Breast epithelium (tissue), 4 donors: Measurements from ENCODE around the gene TPST2. TPM values are rescaled to one million over a fixed set of nuclear protein-coding genes. Genes with fewer than 3 reads are reported as not detected.

Experiments used
- DNase-seq, 2 donors: peaks; one replicate each; pipeline ENCODE4 v3.0.0-alpha.2; 2019; ENCODE audit warnings: low spot score in 2 of 2
- H3K27ac ChIP-seq, 2 donors: fragments of 200-600 bp; sonication (generic) in 1 of 2; one replicate each; pipeline ENCODE4 v1.5.1; 2016 to 2019; ENCODE audit warnings: mild to moderate bottlenecking in 1 of 2
- H3K27me3 ChIP-seq, 2 donors: fragments of 200-600 bp; sonication (generic) in 1 of 2; one replicate each; pipeline versions ENCODE4 v1.5.1 to v1.6.0; 2017 to 2019; ENCODE audit warnings: control low read depth in 1 of 2, mild to moderate bottlenecking in 1 of 2
- H3K36me3 ChIP-seq: fragments of 200-600 bp; one replicate; pipeline ENCODE4 v1.5.1; 2019
- H3K4me1 ChIP-seq, 2 donors: fragments of 200-600 bp; sonication (generic); one replicate each; pipeline ENCODE4 v1.5.1; 2016 to 2019; ENCODE audit warnings: control low read depth in 1 of 2
- H3K4me3 ChIP-seq, 3 donors: fragments of 200-600 bp; sonication (generic); 1 replicate in 2 of 3; 2 replicates in 1 of 3; pipeline ENCODE4 v1.5.1; 2016 to 2019; ENCODE audit warnings: mild to moderate bottlenecking in 3 of 3, moderate library complexity in 2 of 3
- H3K9me3 ChIP-seq, 2 donors: fragments of 200-600 bp; sonication (generic) in 1 of 2; one replicate each; pipeline ENCODE4 v1.5.1; 2016 to 2019; ENCODE audit warnings: control low read depth in 1 of 2
- POLR2A ChIP-seq: fragments of 450-650 bp; IDR thresholded peaks from one replicate; pipeline ENCODE4 v1.6.1; 2016; ENCODE audit warnings: antibody characterized with exemption, mild to moderate bottlenecking, moderate library complexity
- POLR2AphosphoS5 ChIP-seq, 3 donors: sonication (generic); formaldehyde crosslinking; IDR thresholded peaks; one replicate each; pipeline ENCODE4 v1.6.1; 2017; ENCODE audit warnings: antibody characterized with exemption in 3 of 3
- intact Hi-C: fragments of 100-400 bp; cut with DNase I; formaldehyde crosslinking; loops from one replicate; pipeline ENCODE4 v1.15.1; 2023; ENCODE audit warnings: low total_unique reads
- total RNA-seq, 3 donors: library from RNA; depleted of rRNA; stranded (reverse); fragments of >200 nt; gene quantifications; one replicate each; pipeline ENCODE4 v1.1.0, GENCODE V29; 2016
- TF ChIP-seq, protein P1 (sequence below), 3 donors: fragments of 450-650 bp; IDR thresholded peaks; one replicate each; pipeline ENCODE4 v1.5.1; 2016 to 2017; ENCODE audit warnings: antibody characterized with exemption in 3 of 3, mild to moderate bottlenecking in 3 of 3, moderate library complexity in 3 of 3

Gene TPST2
- total RNA-seq, 3 donors from 2014 or later = 36.6 to 81.9 (median 59.8) TPM

DNA sequence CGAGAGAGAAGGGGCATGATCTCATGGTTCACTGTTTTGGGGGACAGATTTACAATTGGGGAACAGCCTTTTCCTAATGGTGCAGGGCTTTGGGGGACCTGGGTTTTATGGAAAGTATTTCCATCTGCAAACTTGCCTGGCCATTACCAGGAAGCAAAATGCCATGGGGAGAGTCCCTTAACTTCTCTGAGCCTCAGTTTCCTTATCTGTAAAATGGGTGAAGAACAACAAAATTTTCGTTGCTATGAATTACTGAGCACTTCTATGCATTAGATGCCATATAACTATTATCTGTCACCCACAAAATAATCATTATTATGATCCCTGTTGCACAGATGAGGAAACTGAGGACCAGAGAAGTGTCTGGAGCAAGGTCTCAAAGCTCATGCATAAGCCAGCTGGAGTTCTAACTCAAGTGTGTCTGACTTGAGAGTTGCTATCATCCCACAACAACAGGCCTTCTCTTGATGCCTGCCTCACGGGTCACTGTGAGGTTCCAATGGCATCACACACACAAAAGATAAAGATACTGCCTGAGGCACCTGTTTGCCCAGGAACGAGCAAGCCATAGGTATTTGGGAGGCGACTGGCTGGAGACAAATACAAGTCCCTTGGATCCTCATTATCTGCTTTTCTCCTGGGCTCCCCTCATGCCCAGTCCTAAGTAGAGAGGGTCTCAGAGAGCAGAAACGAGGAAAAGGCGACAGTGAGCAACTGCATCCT, 15.8 kb downstream of the TPST2 start:
- intact Hi-C loops = no loop called here
- Histone ChIP-seq H3K36me3 (no peaks in the 10 kb centered on the region), H3K4me3 (no peak overlapping the region), H3K4me1 (no peaks in the 10 kb centered on the region), H3K9me3 (no peaks in the 10 kb centered on the region), H3K27me3 (no peaks in the 10 kb centered on the region), H3K27ac (no peak overlapping the region)
- DNase-seq = no peak
- TF ChIP-seq POLR2AphosphoS5 (IDR thresholded peaks at IDR 0.05) (no peak), POLR2A (no peak)
- TF ChIP-seq, protein P1, sequence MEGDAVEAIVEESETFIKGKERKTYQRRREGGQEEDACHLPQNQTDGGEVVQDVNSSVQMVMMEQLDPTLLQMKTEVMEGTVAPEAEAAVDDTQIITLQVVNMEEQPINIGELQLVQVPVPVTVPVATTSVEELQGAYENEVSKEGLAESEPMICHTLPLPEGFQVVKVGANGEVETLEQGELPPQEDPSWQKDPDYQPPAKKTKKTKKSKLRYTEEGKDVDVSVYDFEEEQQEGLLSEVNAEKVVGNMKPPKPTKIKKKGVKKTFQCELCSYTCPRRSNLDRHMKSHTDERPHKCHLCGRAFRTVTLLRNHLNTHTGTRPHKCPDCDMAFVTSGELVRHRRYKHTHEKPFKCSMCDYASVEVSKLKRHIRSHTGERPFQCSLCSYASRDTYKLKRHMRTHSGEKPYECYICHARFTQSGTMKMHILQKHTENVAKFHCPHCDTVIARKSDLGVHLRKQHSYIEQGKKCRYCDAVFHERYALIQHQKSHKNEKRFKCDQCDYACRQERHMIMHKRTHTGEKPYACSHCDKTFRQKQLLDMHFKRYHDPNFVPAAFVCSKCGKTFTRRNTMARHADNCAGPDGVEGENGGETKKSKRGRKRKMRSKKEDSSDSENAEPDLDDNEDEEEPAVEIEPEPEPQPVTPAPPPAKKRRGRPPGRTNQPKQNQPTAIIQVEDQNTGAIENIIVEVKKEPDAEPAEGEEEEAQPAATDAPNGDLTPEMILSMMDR (IDR thresholded peaks at IDR 0.05) = no peak

DNA sequence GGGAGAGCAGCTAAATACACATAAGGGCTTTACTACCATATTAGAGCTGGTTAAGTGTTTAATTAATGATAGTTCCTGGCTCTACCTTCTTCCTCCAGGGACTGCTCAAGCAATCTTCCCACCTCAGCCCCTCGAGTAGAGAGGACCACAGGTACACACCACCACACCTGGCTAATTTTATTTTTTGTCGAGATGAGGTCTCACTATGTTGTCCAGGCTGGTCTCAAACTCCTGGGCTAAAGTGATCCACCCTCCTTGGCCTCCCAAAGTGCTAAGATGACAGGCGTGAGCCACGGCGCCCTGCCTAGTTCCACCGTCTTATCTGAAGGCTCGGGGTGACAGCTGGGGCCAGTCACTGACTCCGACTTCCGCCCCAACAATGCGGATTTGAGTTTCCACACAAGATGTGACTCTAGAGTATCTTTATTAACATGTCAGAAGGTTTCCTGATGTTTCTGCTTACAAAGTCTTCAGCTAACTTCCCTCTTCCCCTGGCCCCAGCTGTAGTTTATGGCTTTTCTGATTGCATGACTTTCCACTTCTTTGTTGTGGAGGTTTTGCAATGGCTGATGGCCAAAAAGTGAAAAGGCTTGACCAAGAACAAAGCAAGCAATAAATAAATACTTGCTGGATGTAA, 16.8 kb downstream of the TPST2 start:
- no peak for DNase-seq
- H3K27ac ChIP-seq = peak overlapping the region in 1 of 2 donors; percentile 12

GRCh38 chr22:26570864-26571525, 18.9 kb downstream of the TPST2 start:
- TF ChIP-seq, protein P1 (IDR thresholded peaks at IDR 0.05) = no peak
- TF ChIP-seq POLR2AphosphoS5 (IDR thresholded peaks at IDR 0.05) = no peak
- Histone ChIP-seq H3K27me3 (no peaks in the 10 kb centered on the region), H3K36me3 (no peaks in the 10 kb centered on the region), H3K4me3 (no peak overlapping the region), H3K4me1 (no peaks in the 10 kb centered on the region), H3K9me3 (no peaks in the 10 kb centered on the region), H3K27ac (no peak overlapping the region)
- intact Hi-C loops = no loop called here
- DNase-seq = no peak

More for the DNA sequence above, 16.8 kb downstream of the TPST2 start:
- no peaks in the 10 kb centered on the region for H3K4me1 ChIP-seq
- H3K27me3 ChIP-seq = no peaks in the 10 kb centered on the region
- intact Hi-C loops = no loop called here
- TF ChIP-seq, protein P1 (IDR thresholded peaks at IDR 0.05) = no peak
- TF ChIP-seq POLR2A (no peak), POLR2AphosphoS5 (IDR thresholded peaks at IDR 0.05) (no peak)
- no peaks in the 10 kb centered on the region for H3K36me3 ChIP-seq
- no peaks in the 10 kb centered on the region for H3K9me3 ChIP-seq
- no peak overlapping the region for H3K4me3 ChIP-seq

- TF ChIP-seq POLR2A = no peak
- TF ChIP-seq, protein P1 (IDR thresholded peaks at IDR 0.05) = no peak
- no peak for TF ChIP-seq POLR2AphosphoS5 (IDR thresholded peaks at IDR 0.05)
- Histone ChIP-seq H3K4me1 (no peaks in the 10 kb centered on the region), H3K4me3 (no peak overlapping the region), H3K27me3 (no peaks in the 10 kb centered on the region), H3K9me3 (no peaks in the 10 kb centered on the region), H3K36me3 (no peaks in the 10 kb centered on the region), H3K27ac (peak overlapping the region in 1 of 2 donors; percentile 46)
- DNase-seq = no peak
- intact Hi-C loops = no loop called here
These were observed 19.8 kb downstream of the TPST2 start for GRCh38 chr22:26570115-26570514.

GRCh38 chr22:26568207-26568706, 21.7 kb downstream of the TPST2 start:
- no peaks in the 10 kb centered on the region for H3K9me3 ChIP-seq
- no peaks in the 10 kb centered on the region for H3K4me1 ChIP-seq
- TF ChIP-seq POLR2A (no peak), POLR2AphosphoS5 (IDR thresholded peaks at IDR 0.05) (peak in 2 of 3 donors; percentile 49 to 59)
- intact Hi-C loops = no loop called here
- peak in 1 of 2 donors; percentile 84 for DNase-seq
- H3K4me3 ChIP-seq = no peak overlapping the region
- H3K36me3 ChIP-seq = no peaks in the 10 kb centered on the region
- peak overlapping the region; percentile 37 to 40 for H3K27ac ChIP-seq
- no peaks in the 10 kb centered on the region for H3K27me3 ChIP-seq
